Activated CD8-positive, alpha-beta memory T cell treated with anti-CD3 and anti-CD28 coated beads, Interleukin-2, amount 50 U/mL, for 24 hours (primary cell): ENCODE measurements around the gene PKN3.

ENCODE experiments used
- DNase-seq: peaks from one replicate; pipeline ENCODE4 v3.0.0-alpha.2; 2020; ENCODE audit errors: extremely low read depth

The PKN3 gene

GRCh38 chr9:128742401-128742800, 40.1 kb downstream of the PKN3 start:
- no peak for DNase-seq

GRCh38 chr9:128743421-128743820, 41.1 kb downstream of the PKN3 start:
- DNase-seq, result no peak

- no peak for DNase-seq
These were observed 44.9 kb downstream of the PKN3 start for GRCh38 chr9:128747241-128747640.

- DNase-seq, result no peak
These were observed 48.8 kb downstream of the PKN3 start for GRCh38 chr9:128750926-128751595.

GRCh38 chr9:128753627-128754026, 51.3 kb downstream of the PKN3 start:
- no peak for DNase-seq

GRCh38 chr9:128757602-128758001, 55.3 kb downstream of the PKN3 start:
- no peak for DNase-seq

GRCh38 chr9:128762671-128763449, 60.6 kb downstream of the PKN3 start:
- no peak for DNase-seq

GRCh38 chr9:128764361-128764760, 62.1 kb downstream of the PKN3 start:
- no peak for DNase-seq

GRCh38 chr9:128765499-128765898, 63.2 kb downstream of the PKN3 start:
- no peak for DNase-seq

- DNase-seq, result no peak
These were observed 66.3 kb downstream of the PKN3 start for GRCh38 chr9:128768606-128769005.
